NT2/D1 (cell line): ENCODE data around the gene CD27.

ENCODE experiments used
- SUZ12 ChIP-seq: IDR thresholded peaks from 2 replicates; pipeline ENCODE4 v1.6.1; 2011; ENCODE audit not compliant: insufficient read length, insufficient read depth; ENCODE audit errors: extremely low read depth
- YY1 ChIP-seq: IDR thresholded peaks from 2 replicates; pipeline ENCODE4 v1.6.1; 2011; ENCODE audit not compliant: insufficient read length, insufficient read depth
- ZNF274 ChIP-seq: IDR thresholded peaks from 2 replicates; pipeline ENCODE4 v1.6.1; 2011; ENCODE audit warnings: mild to moderate bottlenecking, low read depth, low read length

DNA sequence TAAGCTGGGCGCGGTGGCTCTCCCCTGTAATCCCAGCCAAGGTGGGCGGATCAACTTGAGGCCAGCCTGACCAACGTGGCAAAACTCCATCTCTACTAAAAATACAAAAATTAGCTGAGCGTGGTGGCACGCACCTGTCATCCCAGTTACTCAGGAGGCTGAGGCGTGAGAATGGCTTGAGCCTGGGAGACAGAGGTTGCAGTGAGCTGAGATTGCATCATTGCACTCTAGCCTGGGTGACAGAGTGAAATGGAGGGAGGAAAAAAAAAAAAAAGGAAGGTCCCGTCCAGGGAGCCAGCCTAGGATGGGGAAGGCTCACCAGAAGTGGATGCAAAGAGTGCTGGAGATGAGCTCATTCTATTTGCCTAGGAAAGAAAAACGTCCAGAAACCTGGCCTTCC lies 1.9 kb upstream of the CD27 start:
- no peak for TF ChIP-seq SUZ12
- no peak for TF ChIP-seq ZNF274
- no peak for TF ChIP-seq YY1
